NOMO-1 treated with dmso at 0.1 percent for 144 hours (cell line): ENCODE data around the gene ENDOU.

Experiments
- DNase-seq: peaks from one replicate; lab custom pipeline; 2025; ENCODE audit not compliant: unreplicated experiment; lab: John Stamatoyannopoulos, UW

Gene ENDOU

GRCh38 chr12:47725091-47725772 lies at the start of gene ENDOU:
ENDOU (minus strand) TSS chr12:47725490; CDS start chr12:47725413, 77 bp downstream.
- no peak for DNase-seq

- no peak for DNase-seq
Measured at GRCh38 chr12:47774663-47775062, 49.4 kb upstream of the ENDOU start.

GRCh38 chr12:47773858-47774580 lies 48.7 kb upstream of the ENDOU start:
- no peak for DNase-seq

- DNase-seq, result peak; percentile 33
Measured at GRCh38 chr12:47773062-47773857, 48.0 kb upstream of the ENDOU start, which contains the start of gene SLC48A1. SLC48A1 (plus strand) TSS chr12:47773238; CDS start chr12:47773305, 67 bp downstream.

DNA sequence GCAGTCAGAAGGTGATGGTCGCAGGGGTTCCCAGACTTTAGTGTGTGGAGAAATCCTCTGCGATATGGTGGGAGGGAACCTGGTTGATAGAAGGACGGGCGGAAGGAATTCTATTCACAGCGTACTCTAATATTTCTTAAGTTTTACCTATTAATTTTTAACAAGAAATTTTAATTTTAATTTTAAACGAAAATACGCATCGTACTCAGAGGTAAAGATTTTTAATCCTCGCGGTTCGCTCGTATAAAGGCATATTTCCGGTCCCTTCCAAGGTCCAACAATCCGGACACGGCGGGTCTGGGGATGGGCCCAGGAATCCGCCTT lies 47.4 kb upstream of the ENDOU start:
- no peak for DNase-seq

DNA sequence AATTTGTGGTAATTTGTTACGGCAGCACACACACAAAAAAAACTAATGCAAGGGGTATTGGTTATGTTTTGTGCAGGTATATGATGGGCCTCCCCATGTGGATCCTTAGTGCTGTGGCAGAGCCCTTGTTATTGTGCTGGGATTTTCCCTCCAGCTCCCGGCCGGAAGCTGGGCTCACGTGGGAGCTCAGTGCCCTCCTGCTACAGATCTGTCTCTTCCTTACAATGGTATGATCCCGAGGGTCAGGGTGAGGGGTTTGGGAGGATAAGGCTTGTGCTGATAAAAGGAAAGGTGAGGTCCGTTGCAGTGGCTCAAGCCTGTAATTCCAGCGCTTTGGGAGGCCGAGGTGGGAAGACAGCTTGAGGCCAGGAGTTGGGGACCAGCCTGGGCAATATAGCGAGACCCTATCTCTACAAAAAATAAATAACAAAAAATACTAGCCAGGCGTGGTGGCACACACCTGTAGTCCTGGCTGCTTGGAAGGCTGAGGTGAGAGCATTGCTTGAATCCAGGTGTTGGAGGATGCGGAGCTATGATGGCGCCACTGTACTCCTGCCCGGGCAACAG lies 46.9 kb upstream of the ENDOU start:
- no peak for DNase-seq

DNA sequence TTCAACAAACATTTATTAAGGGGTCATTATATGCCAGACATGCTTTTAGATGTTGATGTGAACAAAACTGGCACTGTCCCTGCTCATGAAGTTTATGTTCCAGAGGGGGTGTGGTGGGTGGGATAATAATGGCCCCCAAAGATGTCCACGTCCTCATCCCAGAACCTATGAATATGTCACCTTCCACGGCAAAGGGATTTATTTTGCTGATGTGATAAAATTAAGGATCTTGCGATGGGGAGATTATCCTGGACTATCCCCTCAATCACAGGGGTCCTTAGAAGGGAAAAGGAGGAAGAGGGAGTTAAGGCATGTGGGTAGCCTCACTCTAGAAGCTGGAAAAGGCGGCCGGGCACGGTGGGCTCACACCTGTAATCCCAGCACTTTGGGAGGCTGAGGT lies 46.0 kb upstream of the ENDOU start:
- no peak for DNase-seq

DNA sequence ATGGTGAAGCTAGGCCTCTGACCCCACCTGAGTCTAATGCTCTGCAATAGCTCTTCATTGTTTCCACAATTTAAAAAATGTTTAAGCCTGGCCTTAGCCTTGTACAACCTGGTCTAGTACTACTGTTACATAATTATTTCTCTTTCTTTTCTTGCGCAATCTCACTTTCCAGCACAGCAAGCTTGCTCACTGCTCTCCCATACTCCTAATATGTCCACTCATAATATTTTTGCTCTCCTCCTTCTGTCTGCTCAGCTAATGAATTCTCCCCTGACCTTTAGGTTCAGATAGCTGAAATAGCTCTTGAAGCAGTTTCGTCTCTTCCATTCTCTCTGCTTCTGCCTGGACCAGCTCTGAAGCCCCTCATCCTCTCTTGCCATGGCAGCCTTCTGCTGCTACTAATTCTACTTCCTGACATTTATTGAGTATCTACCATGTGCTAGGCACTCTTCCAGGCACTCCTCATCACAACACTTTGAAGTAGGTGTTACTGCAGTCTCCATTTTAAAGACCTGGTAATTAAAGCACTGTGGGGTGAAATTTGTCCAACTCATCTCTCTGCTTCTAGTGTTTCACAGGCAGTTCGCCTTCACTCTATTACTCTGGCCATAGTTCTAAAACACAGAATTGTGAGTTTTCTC lies 44.9 kb upstream of the ENDOU start:
- peak; percentile 60 for DNase-seq

GRCh38 chr12:47769234-47770085 lies 44.2 kb upstream of the ENDOU start:
- no peak for DNase-seq

DNA sequence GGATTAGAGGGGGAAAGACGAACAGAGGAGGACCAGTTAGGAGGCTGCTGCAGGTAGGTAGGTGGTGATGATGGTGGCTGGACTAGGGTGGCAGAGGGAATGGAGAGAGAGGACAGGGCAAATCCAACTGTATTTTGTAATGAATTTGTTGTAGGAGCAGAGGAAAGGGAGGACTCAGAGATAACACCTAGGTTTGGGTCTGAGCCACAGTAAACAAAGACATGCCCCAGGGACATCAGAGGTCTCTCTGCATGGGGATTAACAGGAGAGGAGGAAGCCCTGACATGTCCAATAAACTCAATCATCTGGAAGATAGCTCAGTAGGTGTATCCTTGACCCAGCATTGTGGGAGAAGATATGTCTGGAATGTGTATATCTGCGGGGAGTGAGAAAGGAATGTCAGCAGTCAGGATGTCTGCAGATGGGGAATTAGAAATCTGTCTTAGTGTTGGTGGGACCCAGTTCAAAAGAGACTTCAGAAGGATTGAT lies 43.1 kb upstream of the ENDOU start:
- DNase-seq, result no peak

DNA sequence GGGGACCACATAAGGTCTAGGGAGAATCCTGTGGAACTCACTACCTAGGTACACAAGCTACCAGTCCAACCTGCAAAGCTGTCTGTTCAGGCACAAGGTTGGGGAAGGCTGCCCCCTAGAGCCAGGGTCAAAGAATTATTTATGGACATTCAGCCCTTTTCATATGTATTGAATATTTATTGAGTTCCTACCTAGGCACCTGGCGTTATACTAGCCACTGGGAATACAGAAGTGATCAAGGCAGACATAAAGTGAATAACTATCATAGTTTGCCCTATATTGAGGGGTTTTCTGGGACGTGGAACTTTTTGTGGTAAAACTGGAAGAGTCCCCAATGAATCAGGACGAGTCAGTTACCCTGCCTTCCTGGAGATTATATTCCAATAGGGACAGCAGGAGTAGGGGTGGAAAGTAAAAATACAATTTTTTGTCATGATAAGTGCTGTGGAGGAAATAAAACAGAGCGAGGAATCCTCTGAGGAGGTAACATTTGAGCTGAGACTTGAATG lies 42.0 kb upstream of the ENDOU start:
- peak; percentile 20 for DNase-seq

DNA sequence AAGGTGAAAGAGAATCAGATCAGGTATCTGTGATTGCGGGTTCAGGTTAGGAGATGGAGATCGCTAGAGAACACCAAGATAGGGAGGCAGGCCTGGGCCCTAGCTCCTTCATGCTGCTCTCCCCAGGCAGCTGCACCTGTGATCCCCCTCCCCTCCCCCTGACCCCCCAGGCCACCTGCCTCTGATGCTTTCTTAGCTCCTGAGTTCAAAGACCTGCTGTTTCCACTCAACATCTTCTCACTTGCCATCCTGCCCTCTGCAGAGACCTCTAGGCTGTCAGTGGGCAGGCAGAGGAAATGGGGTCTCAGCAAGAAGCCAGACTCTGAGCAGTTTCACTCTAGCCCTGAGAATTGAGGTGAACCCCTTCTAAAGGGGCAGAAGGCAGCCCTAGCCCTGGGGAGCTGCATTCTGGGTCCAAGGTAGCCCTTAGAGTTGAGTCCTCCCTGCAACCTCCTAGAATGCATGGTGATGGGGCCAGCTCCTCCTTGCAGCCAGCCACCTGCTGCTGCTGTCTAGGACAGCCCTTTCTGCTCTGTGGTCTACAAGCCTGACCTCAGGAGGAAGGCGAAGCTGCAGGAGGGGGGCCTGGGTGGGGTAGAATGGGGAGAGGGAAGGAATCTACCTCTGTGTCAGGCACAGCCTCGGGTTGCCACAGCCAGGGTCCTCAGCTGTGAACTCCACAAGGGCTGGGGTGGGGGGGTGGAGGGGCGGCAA lies 41.4 kb upstream of the ENDOU start:
- no peak for DNase-seq

- no peak for DNase-seq
Measured at GRCh38 chr12:47763481-47764346, 38.4 kb upstream of the ENDOU start.

DNA sequence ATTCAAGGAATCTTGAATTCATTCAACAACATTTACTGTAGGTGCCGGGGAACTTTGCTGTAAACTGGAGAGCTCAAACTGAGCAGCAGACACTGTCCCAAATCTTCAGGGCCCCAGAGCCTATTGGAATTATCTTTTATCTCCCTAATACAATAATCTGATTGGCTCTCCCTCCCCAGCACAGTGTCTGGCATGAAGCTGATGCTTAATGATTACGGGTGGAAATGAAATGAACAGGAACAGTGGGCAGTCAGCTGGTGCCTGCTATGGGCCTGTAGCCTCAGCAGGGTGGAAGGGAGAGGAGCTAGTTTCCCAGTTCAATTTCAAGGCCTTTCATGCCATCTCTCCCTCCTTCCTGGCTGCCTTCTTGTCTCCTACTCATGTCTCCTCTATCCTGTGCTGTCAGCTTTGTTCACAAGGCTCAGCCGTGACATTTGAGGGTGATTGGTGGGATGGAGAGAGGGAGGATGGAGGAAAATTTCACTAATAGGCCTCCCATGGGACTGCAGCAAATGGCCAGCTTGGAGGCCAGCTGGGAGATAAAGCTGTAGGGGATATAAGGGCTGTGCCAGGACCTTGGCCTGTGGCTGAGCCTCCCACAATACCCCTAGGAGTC lies 37.7 kb upstream of the ENDOU start:
- DNase-seq, result no peak

GRCh38 chr12:47758834-47759690 lies 33.8 kb upstream of the ENDOU start, which contains the start of gene RAPGEF3:
RAPGEF3 (minus strand) TSS chr12:47758880; CDS start chr12:47758556, 324 bp downstream.
- peak; percentile 69 for DNase-seq

- DNase-seq, result no peak
Measured at GRCh38 chr12:47758584-47758833, 33.2 kb upstream of the ENDOU start.
